Vagina (tissue), 2 donors: ENCODE data around the gene SPPL2A.

Experiments used
- CTCF ChIP-seq, 3 experiments: fragments of 450-650 bp in 2 of 3; fragments of 200-600 bp in 1 of 3; sonication (generic) in 1 of 3; IDR thresholded peaks; one replicate each; pipeline ENCODE4 v1.5.1; 2017 to 2019; ENCODE audit warnings: antibody characterized with exemption in 3 of 3, mild to moderate bottlenecking in 2 of 3, moderate library complexity in 2 of 3
- POLR2A ChIP-seq, 2 donors: fragments of 450-650 bp; IDR thresholded peaks; one replicate each; pipeline ENCODE4 v1.6.1; 2017; ENCODE audit warnings: antibody characterized with exemption in 2 of 2, mild to moderate bottlenecking in 2 of 2, moderate library complexity in 2 of 2
- POLR2AphosphoS5 ChIP-seq, 2 donors: sonication (generic); formaldehyde crosslinking; IDR thresholded peaks; one replicate each; pipeline ENCODE4 v1.9.0; 2017; ENCODE audit warnings: antibody characterized with exemption in 2 of 2, mild to moderate bottlenecking in 2 of 2, low read depth in 1 of 2; ENCODE audit not compliant: insufficient read depth in 1 of 2

- TF ChIP-seq CTCF (IDR thresholded peaks at IDR 0.05) (no peak), POLR2A (IDR thresholded peaks at IDR 0.05) (no peak), POLR2AphosphoS5 (IDR thresholded peaks at IDR 0.05; ENCODE audit: insufficient read depth in 1 of 2, low read depth in 1 of 2) (no peak)
Measured at GRCh38 chr15:50814634-50815033, 49.1 kb upstream of the SPPL2A start.
